ENCODE results near the gene PAM. TPM values are rescaled to one million over a fixed set of nuclear protein-coding genes. Genes with fewer than 3 reads are reported as not detected.
"Not testable (repeated sequence)": the region's sequence is repeated elsewhere in the genome, so short reads cannot be mapped to it uniquely, and the experiment has no call there.

The PAM gene
- total RNA-seq, 2 donors from 2014 or later: 71.4 to 107 TPM

- ATAC-seq, DNase-seq: not testable (repeated sequence)
- intact Hi-C loops (cut with DNase I, micrococcal nuclease): loop anchor here in 1 of 2 donors (10.0 kb wide), 1 partner anchor 462 kb away; no protein-coding TSS in a partner anchor
Observed at GRCh38 chr5:103046706-103047105, 291.6 kb downstream of the PAM start.

- no peak for ATAC-seq
- intact Hi-C loops (cut with DNase I, micrococcal nuclease): no loop called here
Observed at GRCh38 chr5:103057208-103058130, 302.4 kb downstream of the PAM start.

GRCh38 chr5:103059525-103059924 lies 304.4 kb downstream of the PAM start:
- no peak for ATAC-seq
- DNase-seq: no peak

More at GRCh38 chr5:103057208-103058130, 302.4 kb downstream of the PAM start:
- DNase-seq: no peak

GRCh38 chr5:103060424-103060954 lies 305.4 kb downstream of the PAM start:
- DNase-seq: no peak
- intact Hi-C loops (cut with DNase I, micrococcal nuclease): no loop called here
- ATAC-seq: no peak

More at GRCh38 chr5:103059525-103059924, 304.4 kb downstream of the PAM start:
- intact Hi-C loops (cut with DNase I, micrococcal nuclease): no loop called here

- intact Hi-C loops (cut with DNase I, micrococcal nuclease): no loop called here
- ATAC-seq: no peak
- no peak for DNase-seq
Observed at GRCh38 chr5:103066326-103066725, 311.2 kb downstream of the PAM start.

- intact Hi-C loops (cut with DNase I, micrococcal nuclease); ATAC-seq; DNase-seq: not testable (repeated sequence)
Observed at GRCh38 chr5:103073500-103073899, 318.4 kb downstream of the PAM start.

- no peak for DNase-seq
- no peak for ATAC-seq
- intact Hi-C loops (cut with DNase I, micrococcal nuclease): no loop called here
Observed at GRCh38 chr5:103075442-103075841, 320.3 kb downstream of the PAM start.

Data from left colon (tissue), 2 donors.